Heart left ventricle (tissue), 16 donors: ENCODE data around the gene FRS2. TPM values are rescaled to one million over a fixed set of nuclear protein-coding genes. Genes with fewer than 3 reads are reported as not detected.

Source experiments
- ATAC-seq, 4 donors: fragments of 200-7000 bp; cut with Tn5 transposase; one replicate each; pipeline ENCODE4 v1.9.1; 2020 to 2022; ENCODE audit warnings: moderate library complexity in 4 of 4, mild to moderate bottlenecking in 3 of 4, moderate number of reproducible peaks in 1 of 4
- DNase-seq, 5 donors: peaks; one replicate each; pipeline ENCODE4 v3.0.0-alpha.2; 2020
- H3K27ac ChIP-seq, 12 donors: fragments of 200-600 bp; sonication (generic) in 4 of 12; one replicate each; pipeline versions ENCODE4 v1.5.0 to v1.8.0; 2016 to 2022; ENCODE audit warnings: mild to moderate bottlenecking in 2 of 12
- H3K27me3 ChIP-seq, 9 donors: fragments of 200-600 bp; sonication (generic) in 2 of 9; one replicate each; pipeline versions ENCODE4 v1.5.1 to v1.8.0; 2016 to 2022; ENCODE audit warnings: mild to moderate bottlenecking in 3 of 9
- H3K36me3 ChIP-seq, 9 donors: fragments of 200-600 bp; sonication (generic) in 2 of 9; one replicate each; pipeline versions ENCODE4 v1.5.0 to v1.8.0; 2018 to 2022; ENCODE audit warnings: mild to moderate bottlenecking in 2 of 9
- H3K4me1 ChIP-seq, 12 donors: fragments of 200-600 bp; sonication (generic) in 4 of 12; one replicate each; pipeline versions ENCODE4 v1.5.0 to v1.8.0; 2016 to 2022; ENCODE audit warnings: mild to moderate bottlenecking in 3 of 12
- H3K4me3 ChIP-seq, 12 donors: fragments of 200-600 bp; sonication (generic) in 4 of 12; one replicate each; pipeline versions ENCODE4 v1.5.0 to v1.8.0; 2017 to 2022; ENCODE audit warnings: mild to moderate bottlenecking in 9 of 12, moderate library complexity in 4 of 12
- H3K9me3 ChIP-seq, 12 donors: fragments of 200-600 bp; sonication (generic) in 4 of 12; one replicate each; pipeline versions ENCODE4 v1.5.0 to v1.8.0; 2016 to 2022; ENCODE audit warnings: mild to moderate bottlenecking in 1 of 12
- POLR2A ChIP-seq, 2 donors: fragments of 450-650 bp; IDR thresholded peaks; one replicate each; pipeline ENCODE4 v1.6.1; 2017; ENCODE audit warnings: antibody characterized with exemption in 2 of 2, mild to moderate bottlenecking in 2 of 2, moderate library complexity in 2 of 2
- WGBS, 4 donors: extraction: QIAGEN DNeasy Blood & Tissue Kit in 2 of 4; methylation state at CpG; one replicate each; pipeline versions ENCODE4 v1.1.5 to v1.1.7; 2013 to 2018; 5-methylcytosine and 5-hydroxymethylcytosine counted together
- intact Hi-C, 10 donors: fragments of 100-400 bp; cut with DNase I; formaldehyde crosslinking; loops; one replicate each; pipeline versions ENCODE4 v1.11.1 to v1.14.2; 2022
- polyA plus RNA-seq, 2 donors: library from polyadenylated mRNA; stranded (reverse); fragments of 200-250 nt; gene quantifications; one replicate each; pipeline ENCODE4 v1.2.3, GENCODE V29; 2013
- total RNA-seq, 9 donors: library from RNA; depleted of rRNA in 2 of 9; stranded (reverse); fragments of >200 nt in 2 of 9; fragmentation: NEBNext Ultra II Directional in 3 of 9; extraction: Animal tissue kit (Norgen Biotek cat#: 25700) in 3 of 9; gene quantifications; one replicate each; pipeline versions ENCODE4 v1.1.0 to v1.2.4, GENCODE V29; 2016 to 2023
- TF ChIP-seq, protein P1 (sequence below), 12 donors: fragments of 200-600 bp; sonication (generic) in 4 of 12; IDR thresholded peaks; one replicate each; pipeline versions ENCODE4 v1.5.0 to v1.8.0; 2018 to 2022; ENCODE audit warnings: antibody characterized with exemption in 12 of 12, mild to moderate bottlenecking in 5 of 12
- donor health status: ischemic (EF 13 %, LVEDD 7.1; RV severe dilation, severe dysfunction).
- donor health status: healthy with polysubstance abuse.
- donor health status: DM: no; HTN: yes; CAD: no.
- donor health status: DM: no; HTN: no; CAD: no.
- donor health status: ischemic (EF 25% LVEDD 6.9; RV normal size, moderate dysfunction).
- donor health status: ischemic (EF 25% LVEDD 5.7; RV mildly dilated, moderate dysfunction).
- donor health status: healthy.
- donor health status: DM: yes; HTN: yes; CAD: no.
- donor health status: ischemic (EF 35%, LVEDD 5.7; RV mildly dilated, moderate dysfunction).
- donor health status: nonischemic (EF 11% LVEDD 7.7; RV severe dilation, severe dysfunction).
- donor health status: DM: yes; HTN: yes; CAD: no.
- donor health status: PGD.
- donor health status: ischemic (EF 29% LVEDD 5.4; RV normal size, mild dysfunction).
- donor health status: nonischemic (EF 23%, LVEDD 6.1; RV moderate dilation, normal function).

The FRS2 gene
- total and polyA plus RNA-seq, 11 donors = 2.6 to 33.9 (median 20.3) TPM

GRCh38 chr12:69513297-69513696 is 43.1 kb downstream of the FRS2 start:
- Histone ChIP-seq H3K4me3 (no peak overlapping the region), H3K4me1 (peaks cover 0 to 89% (median 42%) of the 10 kb centered on the region in 12 donors), H3K36me3 (no peaks in the 10 kb centered on the region), H3K9me3 (no peaks in the 10 kb centered on the region), H3K27me3 (no peaks in the 10 kb centered on the region), H3K27ac (no peak overlapping the region)
- intact Hi-C loops = no loop called here
- DNase-seq (no peak), ATAC-seq (no peak)
- TF ChIP-seq, protein P1, sequence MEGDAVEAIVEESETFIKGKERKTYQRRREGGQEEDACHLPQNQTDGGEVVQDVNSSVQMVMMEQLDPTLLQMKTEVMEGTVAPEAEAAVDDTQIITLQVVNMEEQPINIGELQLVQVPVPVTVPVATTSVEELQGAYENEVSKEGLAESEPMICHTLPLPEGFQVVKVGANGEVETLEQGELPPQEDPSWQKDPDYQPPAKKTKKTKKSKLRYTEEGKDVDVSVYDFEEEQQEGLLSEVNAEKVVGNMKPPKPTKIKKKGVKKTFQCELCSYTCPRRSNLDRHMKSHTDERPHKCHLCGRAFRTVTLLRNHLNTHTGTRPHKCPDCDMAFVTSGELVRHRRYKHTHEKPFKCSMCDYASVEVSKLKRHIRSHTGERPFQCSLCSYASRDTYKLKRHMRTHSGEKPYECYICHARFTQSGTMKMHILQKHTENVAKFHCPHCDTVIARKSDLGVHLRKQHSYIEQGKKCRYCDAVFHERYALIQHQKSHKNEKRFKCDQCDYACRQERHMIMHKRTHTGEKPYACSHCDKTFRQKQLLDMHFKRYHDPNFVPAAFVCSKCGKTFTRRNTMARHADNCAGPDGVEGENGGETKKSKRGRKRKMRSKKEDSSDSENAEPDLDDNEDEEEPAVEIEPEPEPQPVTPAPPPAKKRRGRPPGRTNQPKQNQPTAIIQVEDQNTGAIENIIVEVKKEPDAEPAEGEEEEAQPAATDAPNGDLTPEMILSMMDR (IDR thresholded peaks at IDR 0.05) = no peak
- TF ChIP-seq POLR2A (IDR thresholded peaks at IDR 0.05) = no peak
- WGBS, 4 donors = 96 to 100% (median 98%) methylated on average over 1 of the region's 1 CpG

GRCh38 chr12:69514111-69514510 is 43.9 kb downstream of the FRS2 start:
- peak in 2 of 4 donors; percentile 20 to 42 for ATAC-seq
- intact Hi-C loops = no loop called here

GRCh38 chr12:69514845-69515244 is 44.7 kb downstream of the FRS2 start:
- Histone ChIP-seq H3K4me3 (no peak overlapping the region), H3K27me3 (no peaks in the 10 kb centered on the region), H3K4me1 (peaks cover 0 to 77% (median 38%) of the 10 kb centered on the region in 12 donors), H3K9me3 (no peaks in the 10 kb centered on the region), H3K36me3 (no peaks in the 10 kb centered on the region), H3K27ac (no peak overlapping the region)
- DNase-seq = no peak
- intact Hi-C loops = no loop called here
- ATAC-seq = no peak
- TF ChIP-seq POLR2A (IDR thresholded peaks at IDR 0.05) = no peak

More at GRCh38 chr12:69514111-69514510, 43.9 kb downstream of the FRS2 start:
- TF ChIP-seq POLR2A (IDR thresholded peaks at IDR 0.05) = no peak
- TF ChIP-seq, protein P1 (IDR thresholded peaks at IDR 0.05) = no peak
- DNase-seq = no peak
- no peaks in the 10 kb centered on the region for H3K36me3 ChIP-seq
- H3K27ac ChIP-seq = no peak overlapping the region
- no peaks in the 10 kb centered on the region for H3K27me3 ChIP-seq
- WGBS, 4 donors = 0 to 84% (median 78%) methylated on average over 1 to 2 of the region's 2 CpGs
- H3K9me3 ChIP-seq = no peaks in the 10 kb centered on the region
- peaks cover 0 to 85% (median 41%) of the 10 kb centered on the region in 12 donors for H3K4me1 ChIP-seq
- no peak overlapping the region for H3K4me3 ChIP-seq

- intact Hi-C loops = no loop called here
- ATAC-seq (peak in 1 of 4 donors; percentile 52), DNase-seq (no peak)
- Histone ChIP-seq H3K36me3 (no peaks in the 10 kb centered on the region), H3K27me3 (no peaks in the 10 kb centered on the region), H3K4me1 (peaks cover 0 to 71% (median 32%) of the 10 kb centered on the region in 12 donors), H3K4me3 (no peak overlapping the region), H3K27ac (no peak overlapping the region), H3K9me3 (peaks cover 0 to 4% (median 0%) of the 10 kb centered on the region in 12 donors)
- WGBS, 4 donors = 30 to 41% (median 38%) methylated on average over 5 of the region's 5 CpGs
- no peak for TF ChIP-seq POLR2A (IDR thresholded peaks at IDR 0.05)
- TF ChIP-seq, protein P1 (IDR thresholded peaks at IDR 0.05) = no peak
Observed at GRCh38 chr12:69515394-69515930, 45.3 kb downstream of the FRS2 start.

GRCh38 chr12:69516950-69517349 is 46.8 kb downstream of the FRS2 start:
- TF ChIP-seq, protein P1 (IDR thresholded peaks at IDR 0.05) = no peak
- TF ChIP-seq POLR2A (IDR thresholded peaks at IDR 0.05) = no peak
- DNase-seq = no peak
- Histone ChIP-seq H3K4me3 (no peak overlapping the region), H3K27me3 (no peaks in the 10 kb centered on the region), H3K4me1 (peaks cover 0 to 56% (median 20%) of the 10 kb centered on the region in 12 donors), H3K9me3 (peaks cover 0 to 18% (median 0%) of the 10 kb centered on the region in 12 donors), H3K36me3 (no peaks in the 10 kb centered on the region), H3K27ac (no peak overlapping the region)
- intact Hi-C loops = no loop called here
- 85 to 89% (median 86%) methylated on average over 2 of the region's 2 CpGs for WGBS, 4 donors
- no peak for ATAC-seq
